CD4-positive, alpha-beta T cell (primary cell): ENCODE measurements around the gene STAC. TPM values are rescaled to one million over a fixed set of nuclear protein-coding genes. Genes with fewer than 3 reads are reported as not detected.

Source experiments
- ATAC-seq: fragments of 200-7000 bp; cut with Tn5 transposase; one replicate; pipeline ENCODE4 v1.10.0; 2022; ENCODE audit warnings: mild to moderate bottlenecking; ENCODE audit not compliant: poor library complexity
- CTCF ChIA-PET: fragments of 350-600 bp; sonication (Branson Sonifier 250); formaldehyde crosslinking; loops from one replicate; lab custom pipeline; 2021; ENCODE audit warnings: antibody characterized with exemption, inconsistent platforms; lab: Charles Lee
- POLR2A ChIA-PET: fragments of 350-600 bp; sonication (Branson Sonifier 250); formaldehyde crosslinking; loops from one replicate; lab custom pipeline; 2021; ENCODE audit warnings: antibody characterized with exemption, inconsistent platforms; lab: Charles Lee
- DNase-seq, 14 experiments: peaks; one replicate each; pipeline ENCODE4 v3.0.0-alpha.2; 2013 to 2020; ENCODE audit warnings: mixed read lengths in 2 of 14
- H3K27ac ChIP-seq, 2 donors: one replicate each; pipeline versions ENCODE4 v1.5.1 to v1.7.0; 2013; ENCODE audit warnings: low read length in 2 of 2, low read depth in 1 of 2, mild to moderate bottlenecking in 1 of 2
- H3K27me3 ChIP-seq, 2 experiments: 1 replicate in 1 of 2; 2 replicates in 1 of 2; pipeline versions ENCODE4 v1.6.1 to v1.7.0; 2013; ENCODE audit warnings: low read length in 2 of 2, control low read depth in 1 of 2, mild to moderate bottlenecking in 1 of 2, moderate library complexity in 1 of 2; ENCODE audit not compliant: insufficient read depth in 2 of 2, control insufficient read depth in 1 of 2
- H3K36me3 ChIP-seq: one replicate; pipeline ENCODE4 v1.6.1; 2013; ENCODE audit warnings: low read length, control low read depth; ENCODE audit not compliant: insufficient read depth
- H3K4me1 ChIP-seq: one replicate; pipeline ENCODE4 v1.6.1; 2013; ENCODE audit warnings: low read length, control low read depth; ENCODE audit not compliant: insufficient read depth
- H3K4me3 ChIP-seq: one replicate; pipeline ENCODE4 v1.5.1; 2013; ENCODE audit warnings: mild to moderate bottlenecking, low read length, moderate library complexity
- H3K9me3 ChIP-seq, 2 experiments: 1 replicate in 1 of 2; 2 replicates in 1 of 2; pipeline versions ENCODE4 v1.6.1 to v1.7.0; 2013; ENCODE audit warnings: low read length in 2 of 2, mild to moderate bottlenecking in 2 of 2, control low read depth in 1 of 2, moderate library complexity in 1 of 2; ENCODE audit not compliant: control insufficient read depth in 1 of 2, insufficient read depth in 1 of 2
- H3K27ac Mint-ChIP-seq: one replicate; pipeline ENCODE4 v1.8.0; 2020; ENCODE audit warnings: mixed read lengths
- H3K27me3 Mint-ChIP-seq: one replicate; pipeline ENCODE4 v1.8.0; 2021; ENCODE audit warnings: mixed read lengths
- H3K36me3 Mint-ChIP-seq: one replicate; pipeline ENCODE4 v1.8.0; 2021; ENCODE audit warnings: low read depth, mixed read lengths
- H3K4me1 Mint-ChIP-seq: one replicate; pipeline ENCODE4 v1.8.0; 2021; ENCODE audit warnings: low read depth, mixed read lengths
- H3K4me3 Mint-ChIP-seq: one replicate; pipeline ENCODE4 v1.8.0; 2020; ENCODE audit warnings: mild to moderate bottlenecking, mixed read lengths
- H3K9me3 Mint-ChIP-seq: one replicate; pipeline ENCODE4 v1.8.0; 2020; ENCODE audit warnings: mixed read lengths
- intact Hi-C, 2 experiments: fragments of 100-400 bp; cut with DNase I in 1 of 2; cut with micrococcal nuclease in 1 of 2; formaldehyde crosslinking; loops; one replicate each; pipeline versions ENCODE4 v1.15.1 to v1.9.0; 2023 to 2025; cut with DNase I, micrococcal nuclease
- total RNA-seq, 174 experiments: library from RNA in 2 of 174; stranded (reverse) in 2 of 174; gene quantifications; one replicate each; pipeline ENCODE4 v1.2.3 and lab custom pipeline; 2021 to 2026
- TF ChIP-seq, protein P1 (sequence below): fragments of 200-600 bp; IDR thresholded peaks from one replicate; pipeline ENCODE4 v1.8.0; 2022; ENCODE audit warnings: antibody characterized with exemption, mild to moderate bottlenecking

The STAC gene
- total RNA-seq, 2 experiments from 2014 or later: not detected

DNA sequence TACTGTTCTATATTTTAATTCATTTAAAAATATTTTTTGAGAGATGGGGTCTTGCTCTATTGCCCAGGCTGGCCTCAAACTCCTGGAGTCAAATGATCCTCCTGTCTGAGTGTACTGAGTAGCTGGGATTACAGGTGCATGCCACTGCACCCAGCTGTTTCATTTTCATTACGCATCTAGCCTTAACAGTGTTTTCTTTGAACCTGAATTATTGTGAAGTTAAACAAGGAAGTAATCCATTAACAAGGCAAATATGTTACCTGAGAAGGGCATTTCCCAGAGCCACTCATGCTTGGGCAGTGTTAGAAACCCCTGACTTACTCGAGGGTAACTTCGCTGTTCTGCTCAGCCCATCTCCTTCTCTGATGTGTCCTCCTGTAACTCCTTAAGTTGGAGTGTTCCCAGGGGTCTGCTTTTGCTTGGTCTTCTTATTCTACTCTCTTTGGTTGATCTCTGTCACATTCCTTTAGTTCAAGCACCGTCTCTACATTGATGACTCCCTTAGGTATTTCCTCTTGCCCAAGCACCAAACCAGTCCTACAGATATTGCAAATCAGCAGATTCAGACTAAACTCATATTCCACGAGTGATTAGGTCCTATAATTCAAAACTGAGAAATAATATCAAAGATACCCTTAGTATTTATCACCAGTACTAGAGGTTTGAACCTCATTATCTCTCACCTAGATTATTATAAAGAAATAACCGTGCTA lies 107.9 kb downstream of the STAC start:
- TF ChIP-seq, protein P1, sequence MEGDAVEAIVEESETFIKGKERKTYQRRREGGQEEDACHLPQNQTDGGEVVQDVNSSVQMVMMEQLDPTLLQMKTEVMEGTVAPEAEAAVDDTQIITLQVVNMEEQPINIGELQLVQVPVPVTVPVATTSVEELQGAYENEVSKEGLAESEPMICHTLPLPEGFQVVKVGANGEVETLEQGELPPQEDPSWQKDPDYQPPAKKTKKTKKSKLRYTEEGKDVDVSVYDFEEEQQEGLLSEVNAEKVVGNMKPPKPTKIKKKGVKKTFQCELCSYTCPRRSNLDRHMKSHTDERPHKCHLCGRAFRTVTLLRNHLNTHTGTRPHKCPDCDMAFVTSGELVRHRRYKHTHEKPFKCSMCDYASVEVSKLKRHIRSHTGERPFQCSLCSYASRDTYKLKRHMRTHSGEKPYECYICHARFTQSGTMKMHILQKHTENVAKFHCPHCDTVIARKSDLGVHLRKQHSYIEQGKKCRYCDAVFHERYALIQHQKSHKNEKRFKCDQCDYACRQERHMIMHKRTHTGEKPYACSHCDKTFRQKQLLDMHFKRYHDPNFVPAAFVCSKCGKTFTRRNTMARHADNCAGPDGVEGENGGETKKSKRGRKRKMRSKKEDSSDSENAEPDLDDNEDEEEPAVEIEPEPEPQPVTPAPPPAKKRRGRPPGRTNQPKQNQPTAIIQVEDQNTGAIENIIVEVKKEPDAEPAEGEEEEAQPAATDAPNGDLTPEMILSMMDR: no peak
- no peaks in the 10 kb centered on the region for H3K36me3 ChIP-seq
- H3K4me3 ChIP-seq: no peak overlapping the region
- no peaks in the 10 kb centered on the region for H3K4me1 Mint-ChIP-seq
- no peaks in the 10 kb centered on the region for H3K36me3 Mint-ChIP-seq
- no peaks in the 10 kb centered on the region for H3K27me3 ChIP-seq
- POLR2A ChIA-PET: no interaction called here
- no peaks in the 10 kb centered on the region for H3K4me1 ChIP-seq
- H3K4me3 Mint-ChIP-seq: no peak overlapping the region
- H3K9me3 Mint-ChIP-seq: no peaks in the 10 kb centered on the region
- no peak overlapping the region for H3K27ac ChIP-seq
- CTCF ChIA-PET: no interaction called here
- H3K27ac Mint-ChIP-seq: no peak overlapping the region
- intact Hi-C loops: no loop called here
- H3K9me3 ChIP-seq: no peaks in the 10 kb centered on the region
- ATAC-seq (no peak), DNase-seq (no peak)
- no peaks in the 10 kb centered on the region for H3K27me3 Mint-ChIP-seq

DNA sequence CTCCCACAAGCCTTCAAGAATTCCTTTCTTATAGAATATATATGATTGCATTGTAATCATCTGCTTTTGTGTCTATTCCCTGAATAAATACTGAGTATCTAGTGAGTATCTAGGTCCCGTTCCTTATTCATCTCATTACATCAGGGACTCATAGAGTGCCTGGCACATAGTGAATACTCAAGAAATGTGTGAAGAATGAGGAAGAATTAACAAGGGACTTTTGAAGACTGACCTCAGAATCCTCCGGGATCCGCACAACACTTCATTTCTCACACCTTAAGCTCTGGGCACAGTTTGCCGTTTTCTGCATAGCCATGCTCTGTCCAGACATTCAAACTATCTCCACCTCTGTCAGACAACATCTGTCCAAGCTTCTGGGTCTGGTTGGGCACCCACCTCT lies 108.8 kb downstream of the STAC start:
- H3K27ac Mint-ChIP-seq: no peak overlapping the region
- Histone ChIP-seq H3K4me1 (no peaks in the 10 kb centered on the region), H3K27ac (no peak overlapping the region), H3K27me3 (no peaks in the 10 kb centered on the region), H3K4me3 (no peak overlapping the region), H3K9me3 (no peaks in the 10 kb centered on the region), H3K36me3 (no peaks in the 10 kb centered on the region)
- ChIA-PET CTCF (no interaction called here), POLR2A (no interaction called here)
- H3K36me3 Mint-ChIP-seq: no peaks in the 10 kb centered on the region
- no peaks in the 10 kb centered on the region for H3K9me3 Mint-ChIP-seq
- TF ChIP-seq, protein P1: no peak
- ATAC-seq: no peak
- DNase-seq: no peak
- no peak overlapping the region for H3K4me3 Mint-ChIP-seq
- H3K4me1 Mint-ChIP-seq: no peaks in the 10 kb centered on the region
- intact Hi-C loops: no loop called here
- no peaks in the 10 kb centered on the region for H3K27me3 Mint-ChIP-seq

DNA sequence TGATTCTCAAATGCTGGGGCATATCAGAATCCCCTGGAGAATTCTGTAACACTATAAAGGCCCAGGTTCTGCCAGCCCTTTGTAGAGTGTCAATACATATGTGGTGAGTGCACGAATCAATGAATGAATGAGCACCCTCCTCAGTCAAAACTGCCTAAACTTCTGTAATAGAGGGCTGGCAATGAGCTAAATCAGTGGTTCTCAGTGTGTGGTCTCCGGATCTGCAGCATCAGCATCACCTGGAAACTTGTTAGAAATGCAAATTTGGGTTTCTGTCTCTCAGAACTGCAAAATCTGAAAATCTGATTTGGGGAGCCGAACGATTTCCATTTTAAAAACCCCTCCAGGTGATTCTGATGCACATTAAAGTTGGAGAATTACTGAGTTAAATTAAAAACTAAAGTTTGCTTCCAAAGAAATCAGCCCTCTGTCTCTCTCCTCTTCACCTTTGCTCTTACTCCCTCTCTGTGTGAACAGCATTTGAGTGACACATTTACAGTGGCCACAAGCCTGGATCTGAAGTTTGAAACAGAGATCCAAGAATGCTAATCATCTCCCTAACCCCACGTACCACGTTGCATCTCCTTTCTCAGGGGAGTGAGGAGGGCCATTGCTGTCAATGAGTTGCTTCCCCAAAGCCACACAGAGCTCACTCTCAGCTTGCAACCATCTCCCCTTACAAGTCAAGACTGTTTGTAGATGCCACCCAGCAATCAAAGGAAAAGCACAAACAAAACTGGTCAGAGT lies 109.5 kb downstream of the STAC start:
- Mint-ChIP-seq H3K9me3 (no peaks in the 10 kb centered on the region), H3K4me1 (no peaks in the 10 kb centered on the region), H3K27me3 (peaks cover under 1% of the 10 kb centered on the region), H3K36me3 (no peaks in the 10 kb centered on the region), H3K27ac (no peak overlapping the region), H3K4me3 (no peak overlapping the region)
- no peaks in the 10 kb centered on the region for H3K36me3 ChIP-seq
- no peak overlapping the region for H3K27ac ChIP-seq
- TF ChIP-seq, protein P1: no peak
- ChIA-PET POLR2A (no interaction called here), CTCF (no interaction called here)
- no peak overlapping the region for H3K4me3 ChIP-seq
- H3K4me1 ChIP-seq: no peaks in the 10 kb centered on the region
- H3K27me3 ChIP-seq: no peaks in the 10 kb centered on the region
- intact Hi-C loops: no loop called here
- no peaks in the 10 kb centered on the region for H3K9me3 ChIP-seq
- DNase-seq (no peak), ATAC-seq (no peak)
